LoVo (cell line): ENCODE data around the gene ADAMTS6.
"Not testable (repeated sequence)": the region's sequence is repeated elsewhere in the genome, so short reads cannot be mapped to it uniquely, and the experiment has no call there.

ENCODE experiments used
- DNase-seq: peaks from one replicate; pipeline ENCODE4 v3.0.0-alpha.2; 2016; ENCODE audit warnings: low spot score

Gene ADAMTS6, protein sequence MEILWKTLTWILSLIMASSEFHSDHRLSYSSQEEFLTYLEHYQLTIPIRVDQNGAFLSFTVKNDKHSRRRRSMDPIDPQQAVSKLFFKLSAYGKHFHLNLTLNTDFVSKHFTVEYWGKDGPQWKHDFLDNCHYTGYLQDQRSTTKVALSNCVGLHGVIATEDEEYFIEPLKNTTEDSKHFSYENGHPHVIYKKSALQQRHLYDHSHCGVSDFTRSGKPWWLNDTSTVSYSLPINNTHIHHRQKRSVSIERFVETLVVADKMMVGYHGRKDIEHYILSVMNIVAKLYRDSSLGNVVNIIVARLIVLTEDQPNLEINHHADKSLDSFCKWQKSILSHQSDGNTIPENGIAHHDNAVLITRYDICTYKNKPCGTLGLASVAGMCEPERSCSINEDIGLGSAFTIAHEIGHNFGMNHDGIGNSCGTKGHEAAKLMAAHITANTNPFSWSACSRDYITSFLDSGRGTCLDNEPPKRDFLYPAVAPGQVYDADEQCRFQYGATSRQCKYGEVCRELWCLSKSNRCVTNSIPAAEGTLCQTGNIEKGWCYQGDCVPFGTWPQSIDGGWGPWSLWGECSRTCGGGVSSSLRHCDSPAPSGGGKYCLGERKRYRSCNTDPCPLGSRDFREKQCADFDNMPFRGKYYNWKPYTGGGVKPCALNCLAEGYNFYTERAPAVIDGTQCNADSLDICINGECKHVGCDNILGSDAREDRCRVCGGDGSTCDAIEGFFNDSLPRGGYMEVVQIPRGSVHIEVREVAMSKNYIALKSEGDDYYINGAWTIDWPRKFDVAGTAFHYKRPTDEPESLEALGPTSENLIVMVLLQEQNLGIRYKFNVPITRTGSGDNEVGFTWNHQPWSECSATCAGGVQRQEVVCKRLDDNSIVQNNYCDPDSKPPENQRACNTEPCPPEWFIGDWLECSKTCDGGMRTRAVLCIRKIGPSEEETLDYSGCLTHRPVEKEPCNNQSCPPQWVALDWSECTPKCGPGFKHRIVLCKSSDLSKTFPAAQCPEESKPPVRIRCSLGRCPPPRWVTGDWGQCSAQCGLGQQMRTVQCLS (N-terminal part only)

DNA sequence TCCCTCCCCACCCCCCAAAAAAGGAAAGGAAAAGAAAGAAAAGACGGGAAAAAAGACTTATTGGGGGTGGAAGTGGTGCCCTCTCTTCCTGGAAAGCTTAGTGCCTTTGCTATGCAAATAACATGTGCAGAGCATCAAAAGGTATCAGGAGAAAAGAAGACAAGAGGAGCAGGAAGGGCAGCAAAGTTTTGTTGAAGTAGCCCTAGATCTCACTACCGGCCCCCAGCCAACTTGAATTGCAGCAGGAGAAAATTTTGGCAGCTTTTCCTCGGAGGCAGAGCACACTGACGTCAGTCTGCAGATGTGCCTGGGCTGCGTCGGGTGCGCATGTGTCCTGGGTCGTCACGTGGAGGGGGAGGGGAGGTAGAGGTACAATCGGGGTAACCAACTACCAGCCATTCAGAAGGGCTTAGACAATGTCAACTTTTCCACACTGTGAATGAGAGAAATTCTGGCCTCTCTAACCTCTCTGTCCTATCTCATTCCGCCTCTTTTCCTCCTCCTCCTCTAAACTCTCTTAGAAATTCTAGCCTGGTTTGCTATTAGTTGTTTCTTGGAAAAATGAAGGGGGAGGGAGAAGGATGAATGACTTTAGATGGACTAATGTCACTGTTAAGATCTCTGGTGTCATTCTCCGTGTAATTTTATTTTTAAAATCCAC, at the start of gene ADAMTS6:
Gene ADAMTS6 (minus strand): TSS at position 286 of the 661 bp plus-strand sequence. CDS start 8,247 bp downstream, outside the sequence.
- peak; percentile 79 for DNase-seq

DNA sequence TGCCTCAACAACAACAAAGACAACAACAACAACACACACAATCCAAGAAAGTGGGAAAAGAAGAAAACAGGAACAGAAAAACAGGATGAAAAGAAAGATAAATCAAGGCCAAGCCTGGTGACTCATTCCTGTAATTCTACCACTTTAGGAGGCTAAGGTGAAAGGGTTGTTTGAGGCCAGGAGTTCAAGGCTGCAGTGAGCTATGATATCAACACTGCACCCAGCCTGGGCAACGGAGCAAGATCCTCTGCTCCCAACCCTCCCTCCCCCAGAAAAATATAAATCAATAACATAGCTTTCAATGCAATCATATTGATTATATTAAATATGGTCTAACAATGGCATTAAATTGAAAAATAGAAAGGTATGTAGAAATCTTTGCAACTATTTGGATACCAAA, 49.2 kb upstream of the ADAMTS6 start:
- no peak for DNase-seq

DNA sequence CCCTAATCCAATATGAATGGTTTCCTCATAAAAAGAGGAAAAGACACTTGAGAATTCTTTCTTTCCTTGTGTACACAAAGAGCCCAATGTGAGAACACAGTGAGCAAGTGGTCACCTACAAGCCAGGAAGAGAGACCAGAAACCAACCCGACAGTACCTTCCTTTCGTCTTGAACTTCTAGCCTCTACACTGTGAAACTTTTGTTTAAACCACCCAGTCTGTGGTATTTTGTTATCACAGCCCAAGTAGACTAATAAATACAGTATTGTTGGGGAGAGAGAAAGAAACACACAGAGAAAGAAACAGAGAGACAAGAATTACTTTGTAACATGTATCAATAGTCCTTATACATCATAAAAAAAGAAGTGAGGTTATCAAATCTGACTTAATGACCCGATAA, 44.0 kb upstream of the ADAMTS6 start:
- DNase-seq: no peak

DNA sequence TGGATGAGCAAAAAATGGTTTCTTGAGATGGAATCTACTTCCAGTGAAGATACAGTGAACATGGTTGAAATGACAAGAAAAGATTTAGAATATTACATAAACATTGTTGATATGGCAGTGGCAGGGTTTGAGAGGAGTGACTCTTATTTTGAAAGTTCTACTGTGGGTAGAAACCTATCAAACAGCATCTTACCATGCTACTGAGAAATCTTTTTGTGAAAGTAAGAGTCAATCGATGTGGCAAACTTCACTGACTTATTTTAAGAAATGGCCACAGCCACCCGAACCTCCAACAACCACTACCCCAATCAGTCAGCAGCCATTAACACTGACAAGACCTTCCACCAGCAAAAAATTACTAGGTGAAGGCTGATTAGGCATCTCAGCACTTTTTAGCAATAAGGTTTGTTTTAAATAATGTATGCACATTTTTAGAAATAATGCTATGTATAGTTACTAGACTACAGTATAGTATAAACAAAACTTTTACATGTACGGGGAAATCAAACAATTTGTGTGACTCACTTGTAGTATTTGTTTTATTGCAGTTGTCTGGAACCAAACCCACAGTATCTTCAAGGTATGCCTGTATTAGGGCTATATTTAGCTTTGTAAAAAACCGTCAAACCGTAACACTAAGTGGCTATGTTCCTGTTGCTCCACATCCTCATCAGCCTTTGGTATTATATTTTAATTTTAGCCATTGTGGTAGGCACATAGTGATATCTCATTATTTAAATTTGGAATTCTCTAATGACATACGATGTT, 30.6 kb upstream of the ADAMTS6 start:
- DNase-seq: peak; percentile 19

DNA sequence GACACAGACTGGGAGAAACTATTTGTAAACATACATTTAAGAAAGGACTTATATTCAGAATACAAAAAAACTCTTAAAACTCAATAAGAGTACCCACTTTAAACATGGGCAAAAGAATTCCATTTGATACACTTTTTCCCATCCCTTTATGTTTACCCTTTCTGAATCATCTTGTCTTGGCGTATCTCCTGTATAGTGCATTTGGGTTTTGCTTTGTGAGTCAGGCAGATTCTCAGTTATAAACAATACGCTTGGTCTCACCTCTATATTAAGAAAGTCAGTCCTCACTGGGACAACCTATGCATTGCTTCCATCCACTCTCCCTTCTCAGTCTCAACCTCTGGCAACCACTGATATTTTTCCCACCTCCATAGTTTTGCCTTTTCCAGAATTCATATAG, 27.3 kb upstream of the ADAMTS6 start:
- no peak for DNase-seq

DNA sequence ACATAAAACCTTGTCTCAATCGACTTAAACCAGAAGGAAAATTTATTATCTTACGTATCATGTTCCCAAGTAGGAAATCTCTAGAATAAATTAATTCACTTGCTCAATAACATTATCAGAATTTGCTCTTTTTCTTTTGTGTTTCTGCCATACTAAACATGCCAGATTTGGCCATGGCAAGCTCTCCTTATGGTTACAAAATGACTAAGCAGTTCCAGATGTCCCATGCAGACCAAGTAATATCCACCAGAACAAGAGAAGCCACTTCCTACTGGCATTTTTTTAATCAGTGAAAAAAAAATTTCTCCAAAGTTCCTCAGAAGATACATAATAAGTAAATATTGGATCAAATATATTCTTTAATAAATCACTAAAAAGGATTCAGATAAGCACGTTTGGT, 25.2 kb upstream of the ADAMTS6 start:
- DNase-seq: no peak

DNA sequence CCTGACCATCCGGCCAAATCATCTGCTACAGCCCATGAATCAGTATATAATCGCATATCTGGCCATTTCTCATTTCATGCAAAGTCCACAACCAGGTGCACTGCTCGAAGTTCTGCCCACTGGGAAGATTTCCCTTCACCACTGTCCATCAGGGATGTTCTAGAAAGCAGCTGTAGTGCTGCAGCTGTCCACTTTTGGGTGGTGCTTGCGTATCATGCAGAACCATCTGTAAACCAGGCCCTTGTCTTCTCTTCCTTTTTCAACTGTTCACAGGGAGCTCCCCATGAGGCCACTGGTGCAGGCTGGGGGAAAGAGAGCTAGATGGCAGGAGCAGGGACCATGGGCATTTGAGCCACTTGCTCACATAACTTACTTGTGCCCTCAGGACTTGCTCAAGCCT, 7.4 kb upstream of the ADAMTS6 start:
- DNase-seq: no peak

DNA sequence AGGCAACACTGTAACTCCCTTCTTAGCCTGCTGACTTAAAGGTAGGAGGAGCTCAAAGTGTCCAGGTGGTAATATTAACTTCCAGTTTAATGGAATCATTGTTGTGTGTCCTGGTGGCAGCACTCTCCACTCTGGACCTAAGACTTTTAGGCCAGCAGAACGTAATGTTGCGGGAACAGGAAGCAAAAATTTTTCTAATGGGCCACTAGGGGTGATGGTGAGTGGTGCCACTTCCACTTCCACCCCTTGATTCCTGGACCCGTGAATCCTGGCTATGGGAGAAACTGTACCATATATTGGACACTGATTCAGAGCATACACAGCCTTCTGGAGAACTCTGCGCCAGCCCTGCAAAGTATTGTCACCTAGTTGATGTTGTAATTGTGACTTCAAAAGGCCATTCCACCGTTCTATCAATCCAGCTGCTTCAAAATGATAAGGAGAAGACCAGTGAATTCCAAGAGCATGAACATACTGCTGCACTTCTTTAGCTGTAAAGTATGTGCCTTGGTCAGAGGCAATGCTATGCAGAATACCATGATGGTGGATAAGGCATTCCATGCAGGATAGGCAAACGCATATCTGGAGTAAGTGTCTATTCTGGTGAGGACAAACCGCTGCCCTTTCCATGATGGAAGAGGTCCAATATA, 6.4 kb upstream of the ADAMTS6 start:
- DNase-seq: not testable (repeated sequence)

DNA sequence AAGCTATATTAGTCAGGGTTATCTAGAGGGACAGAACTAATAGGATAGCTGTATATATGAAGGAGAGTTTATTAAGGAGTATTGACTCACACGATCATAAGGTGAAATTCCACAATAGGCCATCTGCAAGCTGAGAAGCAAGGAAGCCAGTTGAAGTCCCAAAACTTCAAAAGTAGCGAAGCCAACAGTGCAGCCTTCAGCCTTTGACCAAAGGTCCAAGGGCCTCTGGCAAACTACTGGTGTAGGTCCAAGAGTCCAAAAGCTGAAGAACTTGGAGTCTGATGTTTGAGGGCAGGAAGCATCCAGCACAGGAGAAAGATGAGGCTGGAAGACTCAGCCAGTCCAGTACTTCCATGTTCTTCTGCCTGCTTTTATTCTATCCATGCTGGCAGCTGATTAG, 5.1 kb upstream of the ADAMTS6 start:
- not testable (repeated sequence) for DNase-seq

DNA sequence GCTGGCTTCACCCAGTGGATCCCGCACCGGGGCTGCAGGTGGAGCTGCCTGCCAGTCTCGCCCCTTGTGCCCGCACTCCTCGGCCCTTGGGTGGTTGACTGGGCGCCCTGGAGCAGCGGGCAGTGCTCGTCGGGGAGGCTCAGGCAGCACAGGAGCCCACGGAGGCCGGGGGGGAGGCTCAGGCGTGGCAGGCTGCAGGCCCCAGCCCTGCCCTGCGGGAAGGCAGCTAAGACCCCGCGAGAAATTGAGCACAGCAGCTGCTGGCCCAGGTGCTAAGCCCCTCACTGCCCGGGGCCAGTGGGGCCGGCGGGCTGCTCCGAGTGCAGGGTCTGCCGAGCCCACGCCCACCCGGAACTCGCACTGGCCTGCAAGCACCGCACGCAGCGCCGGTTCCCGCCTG, 3.7 kb upstream of the ADAMTS6 start:
- no peak for DNase-seq

DNA sequence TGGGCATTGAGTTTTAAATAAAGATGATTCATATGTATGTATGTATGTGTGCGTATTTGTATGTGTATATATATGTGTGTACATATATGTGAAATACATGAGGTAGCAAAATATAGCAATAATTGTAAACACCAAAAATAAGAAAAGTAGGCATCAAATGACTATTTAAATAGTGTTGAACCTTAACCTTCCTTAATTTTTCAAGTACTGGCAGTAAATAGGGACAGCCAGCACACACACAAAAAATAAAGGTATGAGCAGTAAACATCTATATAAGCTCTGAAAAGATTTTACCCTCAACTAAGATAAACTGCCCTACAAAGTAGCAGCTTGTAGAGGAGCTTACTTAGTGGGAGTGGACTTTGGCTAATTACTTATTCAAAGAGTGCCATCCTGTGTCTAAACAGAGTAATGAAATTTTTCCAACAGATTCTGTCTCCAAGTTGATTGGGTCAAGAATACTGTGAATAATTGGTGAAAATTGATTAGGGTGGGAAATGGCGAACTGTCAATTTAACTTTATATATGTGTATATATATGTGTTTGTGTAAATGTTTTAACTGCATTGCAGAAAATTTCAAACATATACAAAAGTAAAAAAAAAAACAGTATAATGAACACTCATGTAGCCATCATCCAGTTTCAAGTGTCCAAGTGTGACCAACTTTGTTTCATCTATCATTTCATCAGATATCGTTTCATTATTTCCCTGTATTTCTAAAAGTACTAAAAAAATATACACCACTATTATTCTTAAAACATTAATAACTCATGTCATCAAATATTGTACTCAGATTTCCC, 2.0 kb upstream of the ADAMTS6 start:
- DNase-seq: peak; percentile 80

DNA sequence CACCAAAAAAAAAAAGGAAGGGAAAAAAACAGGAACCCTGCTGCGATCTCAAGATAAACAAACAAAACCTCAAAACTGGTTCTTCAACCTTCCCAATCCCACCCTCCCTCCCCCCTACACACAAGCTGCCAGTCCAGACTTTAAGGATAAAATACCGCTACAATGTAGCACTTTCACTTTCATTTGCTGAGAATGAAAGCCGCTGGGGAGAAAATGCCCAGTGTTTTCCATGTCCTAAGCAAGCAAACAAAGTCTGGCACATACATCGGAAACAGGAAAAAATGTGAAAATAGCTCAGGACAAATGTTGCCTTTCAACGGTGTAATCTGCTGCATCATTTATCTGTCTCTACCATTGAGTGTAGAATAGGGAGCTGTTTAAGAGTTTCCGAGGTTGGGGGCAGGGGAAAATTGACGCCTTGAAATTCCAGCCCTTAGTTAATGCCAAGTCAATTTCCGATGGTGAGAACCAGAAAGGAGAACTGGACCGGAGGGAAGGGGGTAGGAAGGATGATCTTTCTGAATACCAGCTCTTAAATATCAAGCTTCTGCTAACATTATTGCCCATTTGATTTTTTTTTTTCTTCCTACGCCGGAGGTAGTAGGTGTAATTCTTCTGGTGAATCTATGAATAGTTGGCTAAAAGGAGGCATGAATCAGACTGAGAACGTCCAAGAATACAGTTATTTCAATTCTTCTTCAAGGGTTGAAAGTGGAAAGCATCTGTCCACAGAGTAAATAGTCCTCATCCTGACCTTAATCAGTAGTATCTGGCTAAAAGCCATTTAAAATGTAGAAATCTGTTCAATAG, 1.2 kb upstream of the ADAMTS6 start:
- DNase-seq: peak; percentile 46

DNA sequence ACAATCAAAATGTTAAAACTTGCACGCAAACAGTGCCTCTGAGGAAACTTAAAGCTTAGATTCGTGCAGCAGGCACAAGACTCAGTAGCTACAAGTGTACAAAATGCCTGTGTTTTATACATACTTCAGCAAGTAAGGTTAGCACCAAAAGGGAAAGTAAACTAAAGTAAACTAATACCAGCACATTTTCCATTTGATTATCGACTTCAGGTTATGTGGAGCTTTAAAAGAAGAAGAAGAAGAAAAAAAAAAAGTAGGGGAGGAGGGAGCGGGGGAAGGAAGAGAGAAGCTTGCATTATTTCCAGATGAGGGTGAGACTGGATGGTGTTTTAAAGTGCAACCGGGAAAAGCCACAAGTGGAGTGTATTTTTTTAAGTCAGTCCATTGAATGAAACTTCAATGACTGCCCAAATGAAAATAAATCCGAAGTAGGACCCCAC, 596 bp upstream of the ADAMTS6 start:
- DNase-seq: no peak

DNA sequence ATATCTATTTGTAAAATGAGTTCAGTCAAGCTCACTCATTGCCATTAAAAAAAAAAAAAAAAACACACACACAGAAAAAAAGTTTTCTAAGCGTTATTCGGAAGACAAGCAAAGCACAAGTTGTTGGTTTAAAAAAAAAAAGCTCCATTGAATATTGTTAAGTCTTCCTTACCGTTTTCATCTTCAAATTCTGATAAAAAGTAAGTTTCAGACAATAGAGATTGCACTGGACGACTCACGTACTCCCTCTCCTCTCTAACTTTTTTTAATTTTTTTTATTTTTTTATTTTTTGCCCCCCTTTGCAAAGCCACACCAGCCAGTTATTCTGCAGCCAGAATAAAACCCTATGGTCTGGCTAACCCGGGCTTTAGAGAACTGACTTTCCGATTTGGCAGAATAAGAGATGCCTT, 544 bp downstream of the ADAMTS6 start:
- DNase-seq: no peak

DNA sequence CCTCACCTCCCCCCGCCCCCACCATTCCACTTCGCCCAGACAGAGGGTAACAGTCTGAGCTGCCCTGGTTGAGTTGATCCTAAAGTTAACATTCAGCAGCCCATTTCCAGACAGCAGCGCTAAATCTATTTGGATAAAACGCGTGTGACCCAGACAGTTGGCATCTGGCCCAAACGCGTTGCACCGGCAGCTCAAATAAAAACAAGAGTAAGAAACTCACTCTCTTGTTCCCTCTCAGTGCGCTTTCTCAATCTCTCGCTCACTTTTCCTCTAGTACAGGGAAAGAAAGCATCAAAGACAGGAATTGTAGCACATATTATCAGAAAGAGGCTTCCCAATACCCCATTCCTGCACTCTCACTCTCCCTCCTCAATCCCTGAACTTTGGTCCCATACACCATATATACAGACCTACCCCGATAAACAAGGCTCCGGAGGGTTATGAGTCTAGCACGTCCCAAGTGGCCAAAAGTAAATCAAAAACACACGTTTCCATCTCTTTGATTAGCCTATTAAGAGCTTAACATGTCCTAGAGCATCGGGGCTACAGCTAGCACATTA, 1.3 kb downstream of the ADAMTS6 start:
- peak; percentile 55 for DNase-seq

DNA sequence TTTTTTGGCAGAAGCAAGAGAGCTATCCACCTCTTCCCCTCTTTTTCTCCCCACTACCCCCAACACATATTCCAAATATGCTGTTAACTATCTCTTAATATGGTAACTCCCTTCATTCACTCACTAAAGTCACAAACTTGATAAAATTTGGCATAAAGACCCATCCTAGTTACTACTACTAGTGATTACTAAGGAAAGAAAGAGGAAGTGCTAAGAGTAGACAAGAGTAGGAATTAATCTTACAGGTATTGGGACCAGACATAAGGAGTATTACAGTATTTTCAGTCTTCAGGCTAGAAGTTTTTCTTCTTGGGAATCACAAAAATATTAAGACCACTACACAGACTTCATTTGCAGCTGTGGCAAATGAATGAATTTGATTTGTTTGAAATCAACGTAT, 2.2 kb downstream of the ADAMTS6 start:
- DNase-seq: no peak

DNA sequence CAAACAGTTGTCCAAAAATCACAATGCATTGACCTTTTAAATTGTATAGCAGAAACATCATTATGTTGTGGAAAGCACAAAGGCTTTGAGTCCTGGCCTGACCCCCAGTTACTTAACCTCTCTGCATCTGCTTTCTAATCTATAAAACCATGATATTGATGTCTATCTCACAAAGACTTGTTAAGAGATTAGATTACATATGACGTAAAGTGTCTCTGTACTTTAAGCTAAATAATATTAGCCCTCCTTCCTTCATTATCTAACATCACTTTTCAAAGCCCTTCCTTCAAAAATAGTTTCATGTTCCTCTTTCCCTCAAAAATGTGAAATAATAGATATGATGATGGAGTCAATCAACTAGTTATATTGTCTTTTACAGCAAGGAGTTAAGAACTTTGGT, 3.4 kb downstream of the ADAMTS6 start:
- DNase-seq: no peak

DNA sequence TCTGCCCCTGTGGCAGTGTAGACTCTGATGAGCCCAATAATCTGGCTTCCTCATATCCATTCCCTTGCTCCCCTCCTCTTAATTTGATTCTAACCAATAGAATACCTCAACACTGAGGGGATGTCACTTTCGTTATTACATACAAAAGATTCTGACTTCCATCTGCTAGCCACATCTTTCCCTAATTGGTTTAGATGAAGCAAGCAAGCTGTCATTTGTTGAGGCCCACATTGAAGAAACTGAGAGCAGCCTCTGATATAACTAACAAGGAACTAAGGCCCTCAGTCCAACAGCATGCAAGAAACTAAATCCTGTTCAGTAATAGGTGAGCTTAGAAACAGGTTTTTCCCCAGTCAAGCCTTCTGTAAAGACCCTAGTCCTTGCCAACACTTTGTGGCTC, 5.8 kb downstream of the ADAMTS6 start:
- DNase-seq: no peak

DNA sequence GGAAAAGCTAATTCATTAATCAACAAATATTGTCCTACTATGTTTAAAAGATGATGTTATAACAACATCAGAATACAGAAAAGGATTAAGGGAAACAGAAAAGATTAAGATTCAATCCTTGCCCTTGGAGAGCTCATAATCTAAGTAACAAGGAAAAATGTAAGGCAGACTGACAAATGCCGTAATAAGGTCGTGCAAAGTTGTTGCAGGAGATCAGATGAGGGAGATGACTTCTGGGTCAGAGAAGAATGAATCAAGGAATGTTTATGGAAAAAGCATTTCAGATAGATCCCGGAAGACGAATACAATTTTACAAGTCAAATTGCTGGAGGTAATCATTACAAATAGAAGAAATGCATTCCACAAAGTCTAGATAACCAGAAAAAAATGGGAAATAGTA, 6.4 kb downstream of the ADAMTS6 start:
- DNase-seq: no peak
